DND-41 (cell line): Measurements from ENCODE around the gene GRIA4.

Source experiments
- EZH2 ChIP-seq: IDR thresholded peaks from 3 replicates; pipeline ENCODE4 v1.6.1; 2012; ENCODE audit warnings: borderline replicate concordance, low read depth, mild to moderate bottlenecking, moderate library complexity, low read length, inconsistent platforms; ENCODE audit not compliant: severe bottlenecking
- TF ChIP-seq, protein P1 (sequence below): IDR thresholded peaks from 2 replicates; pipeline ENCODE4 v1.5.1; 2012; ENCODE audit warnings: borderline replicate concordance, low read length, moderate library complexity, mild to moderate bottlenecking; ENCODE audit not compliant: poor library complexity, severe bottlenecking; ENCODE audit errors: extremely low read depth

DNA sequence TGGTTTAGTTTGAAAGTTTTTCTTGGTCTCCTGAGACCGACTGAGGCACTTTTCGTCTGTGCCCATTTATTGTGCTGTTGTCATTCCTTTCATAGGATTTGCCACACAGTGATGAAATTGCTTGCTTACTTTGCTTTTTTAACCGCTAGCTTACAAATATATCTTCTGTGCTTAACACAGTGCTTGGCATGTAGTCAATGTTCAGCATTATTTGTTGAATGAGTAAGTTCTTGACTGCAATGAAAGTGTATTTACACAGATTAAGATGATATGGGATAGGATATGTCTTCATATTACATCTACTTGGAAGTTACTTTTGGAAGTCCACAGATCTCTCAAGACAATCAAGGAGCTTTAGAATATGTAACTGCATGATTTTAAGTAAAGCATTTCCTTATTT, 91.2 kb downstream of the GRIA4 start:
- TF ChIP-seq, protein P1, sequence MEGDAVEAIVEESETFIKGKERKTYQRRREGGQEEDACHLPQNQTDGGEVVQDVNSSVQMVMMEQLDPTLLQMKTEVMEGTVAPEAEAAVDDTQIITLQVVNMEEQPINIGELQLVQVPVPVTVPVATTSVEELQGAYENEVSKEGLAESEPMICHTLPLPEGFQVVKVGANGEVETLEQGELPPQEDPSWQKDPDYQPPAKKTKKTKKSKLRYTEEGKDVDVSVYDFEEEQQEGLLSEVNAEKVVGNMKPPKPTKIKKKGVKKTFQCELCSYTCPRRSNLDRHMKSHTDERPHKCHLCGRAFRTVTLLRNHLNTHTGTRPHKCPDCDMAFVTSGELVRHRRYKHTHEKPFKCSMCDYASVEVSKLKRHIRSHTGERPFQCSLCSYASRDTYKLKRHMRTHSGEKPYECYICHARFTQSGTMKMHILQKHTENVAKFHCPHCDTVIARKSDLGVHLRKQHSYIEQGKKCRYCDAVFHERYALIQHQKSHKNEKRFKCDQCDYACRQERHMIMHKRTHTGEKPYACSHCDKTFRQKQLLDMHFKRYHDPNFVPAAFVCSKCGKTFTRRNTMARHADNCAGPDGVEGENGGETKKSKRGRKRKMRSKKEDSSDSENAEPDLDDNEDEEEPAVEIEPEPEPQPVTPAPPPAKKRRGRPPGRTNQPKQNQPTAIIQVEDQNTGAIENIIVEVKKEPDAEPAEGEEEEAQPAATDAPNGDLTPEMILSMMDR: no peak
- no peak for TF ChIP-seq EZH2
